ENCODE results near the gene RGS12.

The RGS12 gene

DNA sequence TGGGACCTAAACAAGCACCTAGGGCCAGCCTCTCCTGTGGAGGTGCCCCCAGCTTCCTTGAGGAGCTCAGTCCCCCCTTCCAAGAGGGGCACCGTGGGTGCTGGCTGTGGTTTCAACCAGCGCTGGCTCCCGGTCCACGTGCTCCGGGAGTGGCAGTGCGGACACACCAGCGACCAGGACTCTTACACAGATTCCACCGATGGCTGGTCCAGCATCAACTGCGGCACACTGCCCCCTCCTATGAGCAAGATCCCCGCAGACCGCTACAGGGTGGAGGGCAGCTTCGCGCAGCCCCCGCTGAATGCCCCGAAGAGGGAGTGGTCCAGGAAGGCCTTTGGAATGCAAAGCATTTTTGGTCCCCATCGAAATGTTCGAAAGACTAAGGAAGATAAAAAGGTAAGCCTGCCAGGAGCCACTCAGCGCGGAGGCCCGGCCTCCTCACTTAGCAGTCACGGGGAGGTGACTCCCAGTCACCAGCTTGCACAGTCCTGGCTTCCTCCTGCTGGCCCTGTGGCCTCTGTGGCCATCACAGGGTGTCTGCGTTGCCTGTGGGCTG lies 24.9 kb downstream of the RGS12 start:
- Histone ChIP-seq H3K27me3 (ENCODE audit: insufficient read depth, low read length) (no peaks in the 10 kb centered on the region), H3K9ac (ENCODE audit: low read length) (no peak overlapping the region), H3F3A (ENCODE audit: insufficient read depth, low read length) (no peaks in the 10 kb centered on the region), H3K9me3 (ENCODE audit: low read length) (no peaks in the 10 kb centered on the region), H3K9me2 (ENCODE audit: low read depth, low read length) (no peaks in the 10 kb centered on the region), H3K79me2 (ENCODE audit: insufficient read depth, low read length) (no peaks in the 10 kb centered on the region), H3K27ac (ENCODE audit: low read depth, low read length, poor library complexity, severe bottlenecking) (no peak overlapping the region), H3K36me3 (ENCODE audit: insufficient read depth, low read length) (no peaks in the 10 kb centered on the region), H4K20me1 (ENCODE audit: insufficient read depth, low read length) (no peaks in the 10 kb centered on the region), H3K4me2 (ENCODE audit: low read length) (no peak overlapping the region), H3K4me1 (ENCODE audit: insufficient read depth, low read length, severe bottlenecking) (no peaks in the 10 kb centered on the region), H3K4me3 (ENCODE audit: low read depth, low read length, poor library complexity, severe bottlenecking) (no peak overlapping the region), H2AFZ (ENCODE audit: low read length) (no peak overlapping the region)
- TF ChIP-seq EZH2 (IDR thresholded peaks at IDR 0.05; ENCODE audit: borderline replicate concordance, low read length), result no peak
- TF ChIP-seq, protein P1, sequence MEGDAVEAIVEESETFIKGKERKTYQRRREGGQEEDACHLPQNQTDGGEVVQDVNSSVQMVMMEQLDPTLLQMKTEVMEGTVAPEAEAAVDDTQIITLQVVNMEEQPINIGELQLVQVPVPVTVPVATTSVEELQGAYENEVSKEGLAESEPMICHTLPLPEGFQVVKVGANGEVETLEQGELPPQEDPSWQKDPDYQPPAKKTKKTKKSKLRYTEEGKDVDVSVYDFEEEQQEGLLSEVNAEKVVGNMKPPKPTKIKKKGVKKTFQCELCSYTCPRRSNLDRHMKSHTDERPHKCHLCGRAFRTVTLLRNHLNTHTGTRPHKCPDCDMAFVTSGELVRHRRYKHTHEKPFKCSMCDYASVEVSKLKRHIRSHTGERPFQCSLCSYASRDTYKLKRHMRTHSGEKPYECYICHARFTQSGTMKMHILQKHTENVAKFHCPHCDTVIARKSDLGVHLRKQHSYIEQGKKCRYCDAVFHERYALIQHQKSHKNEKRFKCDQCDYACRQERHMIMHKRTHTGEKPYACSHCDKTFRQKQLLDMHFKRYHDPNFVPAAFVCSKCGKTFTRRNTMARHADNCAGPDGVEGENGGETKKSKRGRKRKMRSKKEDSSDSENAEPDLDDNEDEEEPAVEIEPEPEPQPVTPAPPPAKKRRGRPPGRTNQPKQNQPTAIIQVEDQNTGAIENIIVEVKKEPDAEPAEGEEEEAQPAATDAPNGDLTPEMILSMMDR (IDR thresholded peaks at IDR 0.05; ENCODE audit: low read length), result no peak

DNA sequence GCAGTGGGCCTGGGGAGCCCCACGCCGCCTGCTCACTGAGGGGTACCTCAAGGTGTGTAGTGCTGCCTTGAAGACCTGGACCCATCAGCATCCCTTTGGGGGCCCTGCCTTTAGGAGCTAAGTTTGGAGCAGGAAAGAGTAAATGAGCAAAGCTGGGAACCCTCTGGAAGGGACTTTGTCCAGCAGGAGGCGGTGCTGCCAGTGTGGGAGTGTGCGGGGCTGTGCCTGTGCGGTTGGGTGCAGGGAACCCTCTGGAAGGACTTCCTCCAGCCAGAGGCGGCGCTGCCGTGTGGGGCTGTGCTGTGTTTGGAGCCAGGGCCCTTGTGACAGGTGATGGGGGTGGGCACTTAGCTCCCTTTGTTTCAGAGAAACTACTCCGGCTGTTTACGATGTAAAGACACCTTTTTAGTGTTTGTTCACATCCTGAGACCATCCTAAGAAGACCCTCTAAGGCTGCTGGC lies 25.8 kb downstream of the RGS12 start:
- Histone ChIP-seq H3F3A (ENCODE audit: insufficient read depth, low read length) (no peaks in the 10 kb centered on the region), H3K4me2 (ENCODE audit: low read length) (no peak overlapping the region), H2AFZ (ENCODE audit: low read length) (no peak overlapping the region), H3K4me1 (ENCODE audit: insufficient read depth, low read length, severe bottlenecking) (no peaks in the 10 kb centered on the region), H3K36me3 (ENCODE audit: insufficient read depth, low read length) (no peaks in the 10 kb centered on the region), H3K27ac (ENCODE audit: low read depth, low read length, poor library complexity, severe bottlenecking) (no peak overlapping the region), H3K9ac (ENCODE audit: low read length) (no peak overlapping the region), H3K27me3 (ENCODE audit: insufficient read depth, low read length) (no peaks in the 10 kb centered on the region), H3K4me3 (ENCODE audit: low read depth, low read length, poor library complexity, severe bottlenecking) (no peak overlapping the region), H3K9me3 (ENCODE audit: low read length) (no peaks in the 10 kb centered on the region), H3K79me2 (ENCODE audit: insufficient read depth, low read length) (no peaks in the 10 kb centered on the region), H3K9me2 (ENCODE audit: low read depth, low read length) (no peaks in the 10 kb centered on the region), H4K20me1 (ENCODE audit: insufficient read depth, low read length) (no peaks in the 10 kb centered on the region)
- TF ChIP-seq, protein P1 (IDR thresholded peaks at IDR 0.05; ENCODE audit: low read length), result no peak
- TF ChIP-seq EZH2 (IDR thresholded peaks at IDR 0.05; ENCODE audit: borderline replicate concordance, low read length), result no peak

DNA sequence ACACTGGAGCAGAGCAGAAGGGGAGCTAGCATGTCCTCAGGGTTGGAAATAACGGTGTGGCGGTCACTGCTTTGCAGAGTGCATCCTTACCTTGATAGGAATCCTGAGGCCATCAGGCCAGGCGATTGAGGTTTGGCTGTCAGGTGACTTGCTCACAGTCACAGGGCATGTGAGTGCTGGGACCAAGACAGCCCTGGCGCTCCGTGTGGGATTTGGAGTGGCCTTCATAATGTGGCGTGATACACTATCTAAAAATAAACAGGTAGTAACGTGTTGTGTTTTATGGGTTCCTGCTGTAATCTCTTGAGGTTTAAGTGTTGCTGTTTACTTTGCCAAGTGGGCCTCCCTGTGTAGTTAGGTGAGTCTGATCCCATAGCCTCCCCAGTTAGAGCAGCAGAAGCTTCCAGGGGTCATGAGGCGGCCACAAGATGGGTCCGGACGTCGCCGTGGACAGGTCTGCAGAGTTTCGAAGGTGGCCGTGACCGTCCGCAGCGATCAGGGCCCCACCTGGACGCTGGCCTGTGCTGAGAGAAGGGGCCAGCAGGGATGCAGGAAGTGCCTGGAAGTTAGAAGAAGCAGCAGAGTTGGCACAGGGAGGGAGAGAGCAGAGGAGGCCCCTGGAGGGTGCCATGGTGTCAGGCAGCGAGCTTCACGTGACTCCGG lies 27.7 kb downstream of the RGS12 start:
- Histone ChIP-seq H3K4me3 (ENCODE audit: low read depth, low read length, poor library complexity, severe bottlenecking) (no peak overlapping the region), H3K9me3 (ENCODE audit: low read length) (no peaks in the 10 kb centered on the region), H2AFZ (ENCODE audit: low read length) (no peak overlapping the region), H3K4me1 (ENCODE audit: insufficient read depth, low read length, severe bottlenecking) (no peaks in the 10 kb centered on the region), H3K9me2 (ENCODE audit: low read depth, low read length) (no peaks in the 10 kb centered on the region), H3F3A (ENCODE audit: insufficient read depth, low read length) (no peaks in the 10 kb centered on the region), H3K27ac (ENCODE audit: low read depth, low read length, poor library complexity, severe bottlenecking) (no peak overlapping the region), H3K79me2 (ENCODE audit: insufficient read depth, low read length) (no peaks in the 10 kb centered on the region), H4K20me1 (ENCODE audit: insufficient read depth, low read length) (no peaks in the 10 kb centered on the region), H3K4me2 (ENCODE audit: low read length) (no peak overlapping the region), H3K27me3 (ENCODE audit: insufficient read depth, low read length) (no peaks in the 10 kb centered on the region), H3K9ac (ENCODE audit: low read length) (no peak overlapping the region), H3K36me3 (ENCODE audit: insufficient read depth, low read length) (no peaks in the 10 kb centered on the region)
- TF ChIP-seq, protein P1 (IDR thresholded peaks at IDR 0.05; ENCODE audit: low read length), result no peak
- no peak for TF ChIP-seq EZH2 (IDR thresholded peaks at IDR 0.05; ENCODE audit: borderline replicate concordance, low read length)

Measured in OCI-LY1 (cell line).